MV-4-11 (cell line): ENCODE data around the gene WNT7B.

Source experiments
- DNase-seq: peaks from one replicate; lab custom pipeline; 2025; lab: John Stamatoyannopoulos, UW

WNT7B gene

GRCh38 chr22:45887202-45888131 is 89.5 kb downstream of the WNT7B start:
- no peak for DNase-seq

- no peak for DNase-seq
These were observed 90.4 kb downstream of the WNT7B start for GRCh38 chr22:45886540-45886939.

GRCh38 chr22:45885941-45886395 is 91.0 kb downstream of the WNT7B start:
- no peak for DNase-seq

- no peak for DNase-seq
These were observed 91.7 kb downstream of the WNT7B start for GRCh38 chr22:45885171-45885840.

GRCh38 chr22:45884201-45885062 is 92.5 kb downstream of the WNT7B start:
- no peak for DNase-seq

- DNase-seq = no peak
These were observed 93.2 kb downstream of the WNT7B start for GRCh38 chr22:45883811-45884170.

- DNase-seq = no peak
These were observed 93.8 kb downstream of the WNT7B start for GRCh38 chr22:45882881-45883810.

GRCh38 chr22:45881524-45881875 is 95.5 kb downstream of the WNT7B start:
- no peak for DNase-seq

- no peak for DNase-seq
These were observed 96.0 kb downstream of the WNT7B start for GRCh38 chr22:45880716-45881523.

GRCh38 chr22:45880091-45880715 is 96.8 kb downstream of the WNT7B start:
- no peak for DNase-seq

GRCh38 chr22:45879552-45879949 is 97.4 kb downstream of the WNT7B start:
- no peak for DNase-seq

GRCh38 chr22:45878901-45879551 is 97.9 kb downstream of the WNT7B start:
- DNase-seq = no peak

GRCh38 chr22:45878051-45878781 is 98.7 kb downstream of the WNT7B start:
- no peak for DNase-seq

GRCh38 chr22:45877651-45878050 is 99.3 kb downstream of the WNT7B start:
- no peak for DNase-seq

- DNase-seq = no peak
These were observed 100.0 kb downstream of the WNT7B start for GRCh38 chr22:45877036-45877380.

- DNase-seq = no peak
These were observed 100.6 kb downstream of the WNT7B start for GRCh38 chr22:45876136-45877035.

- DNase-seq = no peak
These were observed 104.2 kb downstream of the WNT7B start for GRCh38 chr22:45872659-45873263.
